UCSD-AML1 (cell line): ENCODE data around the gene MAB21L4.

Source experiments
- DNase-seq: peaks from one replicate; lab custom pipeline; 2025; ENCODE audit not compliant: unreplicated experiment; lab: John Stamatoyannopoulos, UW

The MAB21L4 gene

GRCh38 chr2:240884221-240884620, 11.7 kb downstream of the MAB21L4 start:
- DNase-seq: no peak

- no peak for DNase-seq
Observed at GRCh38 chr2:240881913-240882312, 14.0 kb downstream of the MAB21L4 start.

- no peak for DNase-seq
Observed at GRCh38 chr2:240879105-240879504, 16.9 kb downstream of the MAB21L4 start.

GRCh38 chr2:240878341-240878936, 17.5 kb downstream of the MAB21L4 start:
- no peak for DNase-seq

- DNase-seq: no peak
Observed at GRCh38 chr2:240877460-240878340, 18.3 kb downstream of the MAB21L4 start.

GRCh38 chr2:240876475-240877251, 19.3 kb downstream of the MAB21L4 start:
- no peak for DNase-seq

- no peak for DNase-seq
Observed at GRCh38 chr2:240876035-240876474, 19.9 kb downstream of the MAB21L4 start.

GRCh38 chr2:240875228-240876034, 20.5 kb downstream of the MAB21L4 start:
- no peak for DNase-seq

GRCh38 chr2:240874715-240875227, 21.2 kb downstream of the MAB21L4 start:
- DNase-seq: no peak

- no peak for DNase-seq
Observed at GRCh38 chr2:240873805-240874714, 21.9 kb downstream of the MAB21L4 start.

- no peak for DNase-seq
Observed at GRCh38 chr2:240873098-240873788, 22.7 kb downstream of the MAB21L4 start.

- DNase-seq: no peak
Observed at GRCh38 chr2:240872317-240873097, 23.4 kb downstream of the MAB21L4 start.

GRCh38 chr2:240871071-240871958, 24.6 kb downstream of the MAB21L4 start:
- no peak for DNase-seq

- no peak for DNase-seq
Observed at GRCh38 chr2:240869956-240870875, 25.7 kb downstream of the MAB21L4 start.

- DNase-seq: no peak
Observed at GRCh38 chr2:240869109-240869955, 26.6 kb downstream of the MAB21L4 start.
